ENCODE data around the gene PSMC3.

PSMC3 gene

GRCh38 chr11:47442514-47442913, 16.3 kb upstream of the PSMC3 start:
- DNase-seq: no peak

GRCh38 chr11:47441421-47441820, 15.2 kb upstream of the PSMC3 start:
- DNase-seq: no peak

GRCh38 chr11:47440054-47440476, 13.8 kb upstream of the PSMC3 start:
- no peak for DNase-seq

- DNase-seq: no peak
These were observed 12.5 kb upstream of the PSMC3 start for GRCh38 chr11:47438721-47439120.

- DNase-seq: no peak
These were observed 11.6 kb upstream of the PSMC3 start for GRCh38 chr11:47437746-47438418.

GRCh38 chr11:47437218-47437745, 11.0 kb upstream of the PSMC3 start:
- no peak for DNase-seq

- no peak for DNase-seq
These were observed 10.5 kb upstream of the PSMC3 start for GRCh38 chr11:47436726-47437125.

GRCh38 chr11:47435687-47436086, 9.4 kb upstream of the PSMC3 start:
- no peak for DNase-seq

- no peak for DNase-seq
These were observed 8.0 kb upstream of the PSMC3 start for GRCh38 chr11:47434011-47434786.

GRCh38 chr11:47433157-47433556, 6.9 kb upstream of the PSMC3 start:
- DNase-seq: no peak

GRCh38 chr11:47431356-47432083, 5.3 kb upstream of the PSMC3 start:
- DNase-seq: no peak

- no peak for DNase-seq
These were observed 4.3 kb upstream of the PSMC3 start for GRCh38 chr11:47430524-47430923.

GRCh38 chr11:47425611-47426010, 628 bp downstream of the PSMC3 start:
- no peak for DNase-seq

GRCh38 chr11:47418454-47419259, 7.6 kb downstream of the PSMC3 start:
- no peak for DNase-seq

GRCh38 chr11:47417712-47418111, 8.5 kb downstream of the PSMC3 start:
- DNase-seq: no peak

GRCh38 chr11:47415949-47416472, 10.2 kb downstream of the PSMC3 start:
- DNase-seq: peak; percentile 68

- no peak for DNase-seq
These were observed 11.0 kb downstream of the PSMC3 start for GRCh38 chr11:47415091-47415854.

GRCh38 chr11:47414685-47415070, 11.6 kb downstream of the PSMC3 start:
- DNase-seq: no peak

- DNase-seq: no peak
These were observed 12.1 kb downstream of the PSMC3 start for GRCh38 chr11:47413908-47414684.

GRCh38 chr11:47413351-47413750, 12.9 kb downstream of the PSMC3 start:
- no peak for DNase-seq

Data from T1000 (cell line).